Heart left ventricle (tissue), 13 donors: ENCODE data around the gene PARM1.

Experiments
- POLR2A ChIP-seq, 2 donors: fragments of 450-650 bp; IDR thresholded peaks; one replicate each; pipeline ENCODE4 v1.6.1; 2017; ENCODE audit warnings: antibody characterized with exemption in 2 of 2, mild to moderate bottlenecking in 2 of 2, moderate library complexity in 2 of 2
- TF ChIP-seq, protein P1 (sequence below), 12 donors: fragments of 200-600 bp; sonication (generic) in 4 of 12; IDR thresholded peaks; one replicate each; pipeline versions ENCODE4 v1.5.0 to v1.8.0; 2018 to 2022; ENCODE audit warnings: antibody characterized with exemption in 12 of 12, mild to moderate bottlenecking in 5 of 12
- donor health status: ischemic (EF 13 %, LVEDD 7.1; RV severe dilation, severe dysfunction).
- donor health status: DM: no; HTN: yes; CAD: no.
- donor health status: DM: no; HTN: no; CAD: no.
- donor health status: ischemic (EF 25% LVEDD 6.9; RV normal size, moderate dysfunction).
- donor health status: ischemic (EF 25% LVEDD 5.7; RV mildly dilated, moderate dysfunction).
- donor health status: ischemic (EF 35%, LVEDD 5.7; RV mildly dilated, moderate dysfunction).
- donor health status: nonischemic (EF 11% LVEDD 7.7; RV severe dilation, severe dysfunction).
- donor health status: DM: yes; HTN: yes; CAD: no.
- donor health status: PGD.
- donor health status: ischemic (EF 29% LVEDD 5.4; RV normal size, mild dysfunction).
- donor health status: nonischemic (EF 23%, LVEDD 6.1; RV moderate dilation, normal function).

DNA sequence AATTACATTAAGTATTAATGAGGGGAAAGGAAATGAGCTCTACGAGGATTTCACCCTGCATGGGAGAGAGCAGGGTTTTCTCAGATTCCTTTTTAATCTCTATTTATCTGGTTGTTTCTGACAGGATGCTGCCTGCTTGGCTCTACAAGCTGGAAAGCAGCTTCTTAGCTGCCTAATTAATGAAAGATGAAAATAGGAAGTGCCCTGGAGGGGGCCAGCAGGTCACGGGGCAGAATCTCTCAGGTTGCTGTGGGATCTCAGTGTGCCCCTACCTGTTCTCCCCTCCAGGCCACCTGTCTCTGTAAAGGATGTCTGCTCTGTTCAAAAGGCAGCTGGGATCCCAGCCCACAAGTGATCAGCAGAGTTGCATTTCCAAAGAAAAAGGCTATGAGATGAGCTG lies 113.7 kb downstream of the PARM1 start:
- TF ChIP-seq, protein P1, sequence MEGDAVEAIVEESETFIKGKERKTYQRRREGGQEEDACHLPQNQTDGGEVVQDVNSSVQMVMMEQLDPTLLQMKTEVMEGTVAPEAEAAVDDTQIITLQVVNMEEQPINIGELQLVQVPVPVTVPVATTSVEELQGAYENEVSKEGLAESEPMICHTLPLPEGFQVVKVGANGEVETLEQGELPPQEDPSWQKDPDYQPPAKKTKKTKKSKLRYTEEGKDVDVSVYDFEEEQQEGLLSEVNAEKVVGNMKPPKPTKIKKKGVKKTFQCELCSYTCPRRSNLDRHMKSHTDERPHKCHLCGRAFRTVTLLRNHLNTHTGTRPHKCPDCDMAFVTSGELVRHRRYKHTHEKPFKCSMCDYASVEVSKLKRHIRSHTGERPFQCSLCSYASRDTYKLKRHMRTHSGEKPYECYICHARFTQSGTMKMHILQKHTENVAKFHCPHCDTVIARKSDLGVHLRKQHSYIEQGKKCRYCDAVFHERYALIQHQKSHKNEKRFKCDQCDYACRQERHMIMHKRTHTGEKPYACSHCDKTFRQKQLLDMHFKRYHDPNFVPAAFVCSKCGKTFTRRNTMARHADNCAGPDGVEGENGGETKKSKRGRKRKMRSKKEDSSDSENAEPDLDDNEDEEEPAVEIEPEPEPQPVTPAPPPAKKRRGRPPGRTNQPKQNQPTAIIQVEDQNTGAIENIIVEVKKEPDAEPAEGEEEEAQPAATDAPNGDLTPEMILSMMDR (IDR thresholded peaks at IDR 0.05), result no peak
- TF ChIP-seq POLR2A (IDR thresholded peaks at IDR 0.05), result no peak
